ENCODE measurements around the gene CELSR3.

CELSR3 gene

DNA sequence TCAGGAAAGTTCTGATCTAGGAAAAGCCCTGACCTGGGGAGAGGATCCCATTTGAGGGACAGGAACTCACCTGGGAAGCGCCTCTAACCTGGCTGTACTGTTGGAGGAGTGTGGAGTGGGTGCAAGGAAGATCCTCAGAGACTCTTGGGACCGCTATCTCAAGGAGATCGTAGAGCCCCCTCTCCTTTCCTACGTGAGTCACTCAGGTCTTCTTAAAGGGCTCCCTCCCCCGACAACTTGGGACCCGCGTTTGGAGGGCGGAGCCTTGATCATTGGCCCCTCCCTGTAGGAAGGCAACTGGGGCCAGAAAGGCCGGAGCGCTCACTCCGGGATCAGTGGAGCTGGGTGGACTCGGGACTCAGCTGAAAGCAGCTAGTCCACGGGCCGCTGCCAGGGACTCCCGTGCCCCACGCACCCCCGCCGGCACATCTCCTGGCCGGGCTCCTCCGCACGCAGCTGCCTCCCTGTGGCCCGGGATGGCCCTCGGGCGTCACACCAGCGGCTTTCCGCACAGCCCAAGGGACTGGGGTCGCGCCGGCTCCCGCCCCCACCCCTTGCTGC lies 27.9 kb downstream of the CELSR3 start:
- no peak for DNase-seq (ENCODE audit: low spot score)
- H3K4me3 ChIP-seq = peak overlapping the region; percentile 100
- H3K27ac ChIP-seq = peak overlapping the region; percentile 73 to 97
- TF ChIP-seq, protein P1, sequence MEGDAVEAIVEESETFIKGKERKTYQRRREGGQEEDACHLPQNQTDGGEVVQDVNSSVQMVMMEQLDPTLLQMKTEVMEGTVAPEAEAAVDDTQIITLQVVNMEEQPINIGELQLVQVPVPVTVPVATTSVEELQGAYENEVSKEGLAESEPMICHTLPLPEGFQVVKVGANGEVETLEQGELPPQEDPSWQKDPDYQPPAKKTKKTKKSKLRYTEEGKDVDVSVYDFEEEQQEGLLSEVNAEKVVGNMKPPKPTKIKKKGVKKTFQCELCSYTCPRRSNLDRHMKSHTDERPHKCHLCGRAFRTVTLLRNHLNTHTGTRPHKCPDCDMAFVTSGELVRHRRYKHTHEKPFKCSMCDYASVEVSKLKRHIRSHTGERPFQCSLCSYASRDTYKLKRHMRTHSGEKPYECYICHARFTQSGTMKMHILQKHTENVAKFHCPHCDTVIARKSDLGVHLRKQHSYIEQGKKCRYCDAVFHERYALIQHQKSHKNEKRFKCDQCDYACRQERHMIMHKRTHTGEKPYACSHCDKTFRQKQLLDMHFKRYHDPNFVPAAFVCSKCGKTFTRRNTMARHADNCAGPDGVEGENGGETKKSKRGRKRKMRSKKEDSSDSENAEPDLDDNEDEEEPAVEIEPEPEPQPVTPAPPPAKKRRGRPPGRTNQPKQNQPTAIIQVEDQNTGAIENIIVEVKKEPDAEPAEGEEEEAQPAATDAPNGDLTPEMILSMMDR (IDR thresholded peaks at IDR 0.05) = no peak

DNA sequence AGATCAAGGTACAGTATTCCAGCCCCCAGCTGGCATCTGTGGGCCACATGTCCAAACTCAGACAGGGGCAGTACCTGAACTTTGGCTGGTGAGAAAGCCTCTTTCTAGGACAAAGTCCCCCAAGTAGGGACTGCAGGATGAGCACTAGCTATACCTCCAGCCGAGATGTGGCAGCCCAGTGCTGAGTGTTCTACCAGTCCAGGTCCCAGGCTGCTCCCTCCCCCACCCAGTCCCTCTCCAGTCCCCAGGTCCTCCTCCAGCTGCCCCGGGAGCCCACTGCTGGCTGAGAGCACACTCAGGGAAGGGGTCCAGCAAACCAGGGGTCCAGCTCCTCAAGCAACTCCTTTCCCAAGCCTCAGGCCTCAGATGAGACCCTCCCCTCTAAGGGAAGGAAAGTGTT lies 28.9 kb downstream of the CELSR3 start:
- no peak for DNase-seq (ENCODE audit: low spot score)
- Histone ChIP-seq H3K27ac (peak overlapping the region in 1 of 2 donors; percentile 73), H3K4me3 (peak overlapping the region; percentile 100)

DNA sequence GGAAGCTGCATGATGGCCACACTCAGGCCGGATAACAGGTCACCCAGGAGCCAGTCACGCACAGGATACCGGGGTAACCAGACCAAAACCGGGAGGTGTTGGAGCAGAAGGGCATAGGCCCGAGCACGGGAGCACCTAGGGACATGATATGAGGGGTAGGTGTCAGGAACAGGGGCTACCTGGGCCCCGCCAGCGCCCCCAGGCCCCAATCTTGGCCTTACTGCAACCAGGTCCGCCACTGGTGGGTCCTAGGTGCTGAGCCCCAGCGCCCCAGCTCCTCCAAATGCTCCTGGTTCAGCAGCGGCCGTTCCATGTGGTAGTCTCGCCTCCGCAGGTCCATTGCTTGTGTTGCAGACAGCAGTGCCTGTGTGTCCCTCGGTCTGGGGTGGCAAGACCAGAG lies 29.4 kb downstream of the CELSR3 start:
- H3K4me3 ChIP-seq = peak overlapping the region; percentile 100
- DNase-seq (ENCODE audit: low spot score) = no peak
- no peak overlapping the region for H3K27ac ChIP-seq
- TF ChIP-seq, protein P1 (IDR thresholded peaks at IDR 0.05) = no peak

More for the DNA sequence above, 28.9 kb downstream of the CELSR3 start:
- TF ChIP-seq, protein P1 (IDR thresholded peaks at IDR 0.05) = no peak

DNA sequence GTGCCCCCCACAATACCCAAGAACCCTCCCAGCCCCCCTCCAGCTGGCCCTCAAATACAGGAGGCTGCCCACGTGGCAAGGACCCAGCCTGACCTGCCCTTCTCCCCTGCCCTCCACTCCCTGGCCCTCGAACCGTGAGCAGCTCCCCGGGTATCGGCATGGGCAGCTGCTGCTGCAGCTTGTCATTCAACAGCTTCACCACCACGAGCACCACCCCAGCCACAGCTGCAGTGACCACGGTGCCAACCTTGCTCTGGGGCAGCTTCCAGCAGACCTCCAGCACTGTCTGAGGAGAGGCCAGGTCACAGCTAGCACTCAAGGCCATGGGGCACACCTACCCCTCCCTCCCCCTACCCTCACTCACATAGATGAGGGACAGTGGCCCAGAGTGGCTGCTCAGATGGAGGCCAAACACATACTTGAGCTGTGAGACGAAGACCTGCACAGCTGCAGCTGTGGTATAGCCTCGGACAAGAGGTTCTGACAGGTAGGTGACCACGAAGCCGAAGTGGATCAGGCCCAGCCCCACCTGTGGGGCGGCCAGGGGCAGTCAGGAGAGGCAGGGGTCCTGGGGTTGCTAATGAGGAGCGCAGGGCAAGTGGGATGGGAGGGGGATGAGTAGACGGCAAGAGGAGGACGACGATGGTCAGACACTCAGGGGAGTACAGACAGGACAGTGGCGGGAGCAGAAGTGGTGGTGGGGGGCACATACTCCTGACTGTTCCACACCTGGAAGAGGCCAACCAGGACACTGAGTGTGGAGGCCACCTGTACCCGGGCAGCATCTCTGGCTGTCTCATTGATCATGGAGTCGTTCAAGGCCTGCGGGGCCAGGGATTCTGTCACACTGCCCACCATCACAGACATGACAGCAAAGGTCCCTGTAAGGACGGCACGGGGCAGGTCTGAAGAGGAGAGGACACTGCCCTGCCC lies 30.9 kb downstream of the CELSR3 start:
- no peak overlapping the region for H3K27ac ChIP-seq
- H3K4me3 ChIP-seq = no peak overlapping the region
- TF ChIP-seq, protein P1 (IDR thresholded peaks at IDR 0.05) = no peak
- no peak for DNase-seq (ENCODE audit: low spot score)

DNA sequence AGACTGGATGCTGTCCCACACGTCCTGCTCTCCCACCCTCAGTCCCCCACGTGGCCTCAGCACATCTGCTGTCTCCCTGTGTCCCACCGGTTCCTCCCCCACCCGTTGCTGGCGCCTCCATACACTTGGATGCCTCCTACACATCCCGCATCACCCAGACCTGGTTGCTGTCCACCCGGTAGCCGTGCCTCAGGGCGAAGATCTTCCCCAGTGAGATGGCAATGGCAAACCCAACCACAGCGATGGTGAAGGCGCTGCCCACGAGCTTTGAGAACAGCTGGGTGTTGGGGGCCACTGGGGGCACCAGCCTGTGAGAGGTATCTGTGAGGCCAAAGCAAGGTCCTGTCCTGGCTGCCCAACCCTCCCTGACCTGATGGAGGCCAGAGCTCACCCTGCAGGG lies 31.9 kb downstream of the CELSR3 start:
- no peak for DNase-seq (ENCODE audit: low spot score)
- H3K27ac ChIP-seq = no peak overlapping the region
- TF ChIP-seq, protein P1 (IDR thresholded peaks at IDR 0.05) = no peak
- no peak overlapping the region for H3K4me3 ChIP-seq

DNA sequence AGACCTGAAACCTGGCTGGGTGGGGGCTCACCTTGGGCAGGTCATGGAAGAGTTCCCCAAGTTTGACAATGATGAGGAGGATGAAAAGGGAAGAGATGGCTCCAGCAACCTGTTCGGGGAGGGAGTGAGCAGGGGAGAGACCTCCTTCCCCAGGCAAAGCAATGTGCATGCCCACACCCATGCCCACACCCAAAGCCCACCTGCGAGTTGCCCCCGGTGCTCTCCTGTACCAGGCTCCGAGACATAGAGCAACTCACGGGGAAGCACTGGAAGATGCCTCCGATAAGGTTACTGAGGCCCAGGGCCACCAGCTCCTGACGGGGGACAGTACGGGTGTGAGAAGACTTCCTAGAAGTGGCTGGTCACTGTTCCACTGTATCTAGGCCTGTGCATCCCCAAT lies 32.3 kb downstream of the CELSR3 start:
- Histone ChIP-seq H3K4me3 (no peak overlapping the region), H3K27ac (no peak overlapping the region)
- TF ChIP-seq, protein P1 (IDR thresholded peaks at IDR 0.05) = no peak
- no peak for DNase-seq (ENCODE audit: low spot score)
